ENCODE measurements around the gene PRRG2.
A peak's percentile ranks its signal among the peaks of the same experiment; 100 is the strongest.
"Not testable (repeated sequence)": the region's sequence is repeated elsewhere in the genome, so short reads cannot be mapped to it uniquely, and the experiment has no call there.

PRRG2 gene

GRCh38 chr19:49614096-49614833, 33.1 kb downstream of the PRRG2 start:
- DNase-seq: no peak

GRCh38 chr19:49615861-49616260, 34.7 kb downstream of the PRRG2 start:
- DNase-seq: no peak

GRCh38 chr19:49616532-49616931, 35.4 kb downstream of the PRRG2 start:
- no peak for DNase-seq

GRCh38 chr19:49616945-49617344, 35.8 kb downstream of the PRRG2 start:
- DNase-seq: no peak

- not testable (repeated sequence) for DNase-seq
Observed at GRCh38 chr19:49617860-49618259, 36.7 kb downstream of the PRRG2 start.

GRCh38 chr19:49624967-49625910, 44.1 kb downstream of the PRRG2 start:
- DNase-seq: no peak

- DNase-seq: no peak
Observed at GRCh38 chr19:49626226-49626625, 45.1 kb downstream of the PRRG2 start.

- no peak for DNase-seq
Observed at GRCh38 chr19:49629659-49630058, 48.5 kb downstream of the PRRG2 start.

GRCh38 chr19:49631014-49631588, 50.0 kb downstream of the PRRG2 start:
- no peak for DNase-seq

GRCh38 chr19:49631610-49632192, 50.6 kb downstream of the PRRG2 start:
- DNase-seq: no peak

GRCh38 chr19:49632576-49632975, 51.5 kb downstream of the PRRG2 start:
- DNase-seq: no peak

GRCh38 chr19:49633273-49633672, 52.2 kb downstream of the PRRG2 start:
- DNase-seq: not testable (repeated sequence)

GRCh38 chr19:49635530-49636232, 54.6 kb downstream of the PRRG2 start:
- no peak for DNase-seq

GRCh38 chr19:49636233-49636932, 55.3 kb downstream of the PRRG2 start:
- DNase-seq: no peak

GRCh38 chr19:49637821-49638738, 57.0 kb downstream of the PRRG2 start:
- DNase-seq: no peak

- DNase-seq: no peak
Observed at GRCh38 chr19:49639401-49640112, 58.4 kb downstream of the PRRG2 start.

- DNase-seq: peak; percentile 95
Observed at GRCh38 chr19:49640113-49640898, 59.2 kb downstream of the PRRG2 start, which contains the start of gene RRAS. TSS of gene RRAS (minus strand) at chr19:49640143. CDS start at chr19:49640098, 45 bp downstream.
